KBM-7 (cell line): ENCODE data around the gene ABR.

ENCODE experiments used
- DNase-seq: peaks from one replicate; pipeline ENCODE4 v3.0.0-alpha.2; 2015
- in situ Hi-C: fragments of 300-500 bp; cut with MboI; formaldehyde crosslinking; loops from 2 replicates; pipeline ENCODE4 v1.14.3; 2020; ENCODE audit warnings: low sequenced_read_pairs, low pct_unique_long_range_greater_than_20kb, mixed read lengths

ABR gene

GRCh38 chr17:1029922-1030644 is 149.7 kb downstream of the ABR start:
- in situ Hi-C loops: no loop called here
- no peak for DNase-seq

GRCh38 chr17:1029196-1029921 is 150.4 kb downstream of the ABR start:
- no peak for DNase-seq
- in situ Hi-C loops: no loop called here

- DNase-seq: no peak
- in situ Hi-C loops: no loop called here
These were observed 152.7 kb downstream of the ABR start for GRCh38 chr17:1027044-1027443.

DNA sequence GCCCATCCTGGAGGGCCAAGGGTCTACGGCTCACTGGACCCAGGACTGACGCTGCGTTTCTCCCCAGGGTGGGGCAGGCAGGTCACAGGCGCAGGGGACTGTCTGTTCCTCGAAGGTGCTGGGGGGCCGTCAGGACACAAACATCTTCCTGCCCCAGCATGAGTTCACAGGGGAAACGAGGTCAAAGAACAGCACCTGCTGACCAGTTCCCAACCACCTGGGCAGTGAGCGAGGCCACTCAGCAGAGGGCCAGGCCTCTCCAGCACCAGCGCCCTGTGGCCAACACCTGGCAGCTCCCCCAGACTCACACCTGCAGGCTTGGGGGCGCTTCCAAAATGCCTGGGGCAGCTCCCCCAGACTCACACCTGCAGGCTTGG is 153.2 kb downstream of the ABR start:
- in situ Hi-C loops: no loop called here
- no peak for DNase-seq

- DNase-seq: no peak
- in situ Hi-C loops: no loop called here
These were observed 153.8 kb downstream of the ABR start for GRCh38 chr17:1025733-1026598.

- DNase-seq: no peak
- in situ Hi-C loops: no loop called here
These were observed 155.7 kb downstream of the ABR start for GRCh38 chr17:1024076-1024475.

DNA sequence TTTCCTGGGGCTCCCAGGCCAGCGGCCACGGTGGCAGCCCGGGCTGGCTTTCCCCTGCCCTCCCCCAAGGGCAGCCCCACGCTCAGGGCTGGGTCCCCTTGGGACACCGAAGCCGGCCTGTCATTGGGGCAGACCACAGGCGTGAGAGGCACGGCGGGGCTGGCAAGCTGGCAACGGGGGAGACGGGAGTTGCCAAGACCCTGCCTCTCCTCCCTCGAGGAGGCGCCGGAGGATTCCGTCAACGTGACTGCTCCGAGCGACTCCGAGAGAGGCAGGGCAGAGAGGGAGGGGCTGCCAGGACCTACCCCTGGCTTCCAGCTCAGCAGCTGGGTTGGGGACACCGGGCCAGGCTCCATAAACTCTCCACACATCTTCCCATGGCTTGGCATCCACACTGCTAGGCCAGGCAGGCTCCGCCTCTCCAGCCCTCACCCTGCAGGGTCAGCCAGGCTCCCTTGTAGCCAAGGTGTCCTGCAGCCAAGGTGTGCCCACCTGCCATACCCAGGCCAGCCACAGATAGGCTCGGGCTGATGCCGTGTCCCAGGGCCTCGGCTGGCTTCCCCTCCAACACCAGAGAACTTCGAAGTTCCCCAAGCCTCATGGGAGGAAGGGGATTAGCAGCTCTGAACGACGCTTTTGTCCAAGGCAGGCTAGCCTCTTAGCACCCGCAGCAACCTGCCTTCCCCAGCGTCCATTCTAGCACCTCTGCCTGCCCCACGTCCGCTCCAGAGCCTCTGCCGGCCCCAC is 157.3 kb downstream of the ABR start:
- no peak for DNase-seq
- in situ Hi-C loops: no loop called here

DNA sequence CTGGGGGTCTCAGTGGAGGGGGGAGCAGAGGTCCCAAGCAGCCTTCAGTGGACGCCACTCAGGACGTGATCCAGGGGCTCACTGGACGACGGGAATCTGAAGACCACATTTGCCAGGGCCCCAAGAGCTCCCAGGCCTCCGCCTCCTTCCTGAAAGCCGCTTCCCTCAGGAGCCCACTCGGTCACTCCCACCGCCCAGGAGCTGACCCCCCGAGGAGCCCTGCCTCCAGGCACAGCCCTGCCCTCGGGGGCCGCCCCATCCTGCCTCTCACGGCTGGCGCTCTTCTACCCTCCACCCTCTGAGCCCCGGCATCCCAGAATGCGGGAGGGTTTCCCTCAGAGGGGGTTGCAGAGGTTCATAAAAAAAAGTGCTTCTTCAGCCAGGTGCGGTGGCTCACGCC is 158.6 kb downstream of the ABR start:
- in situ Hi-C loops: no loop called here
- no peak for DNase-seq

DNA sequence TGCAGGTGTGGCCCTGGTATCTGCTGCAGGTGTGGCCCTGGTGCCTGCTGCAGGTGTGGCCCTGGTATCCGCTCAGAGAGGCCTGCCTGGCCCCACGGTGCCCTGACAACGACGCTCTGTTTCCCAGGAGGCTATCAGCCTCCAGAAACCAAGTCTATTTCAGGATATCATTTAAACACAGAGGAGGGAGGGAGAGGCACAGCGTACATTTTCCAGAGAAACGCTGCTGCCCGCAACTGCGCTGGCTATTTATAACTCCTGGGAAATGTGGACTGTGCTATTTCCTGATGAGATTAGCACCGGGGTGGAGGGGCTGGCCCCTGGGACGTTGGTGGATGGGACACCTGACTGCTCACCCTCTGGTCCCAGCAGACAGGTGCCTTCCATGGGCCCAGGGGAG is 160.3 kb downstream of the ABR start:
- in situ Hi-C loops: no loop called here

DNA sequence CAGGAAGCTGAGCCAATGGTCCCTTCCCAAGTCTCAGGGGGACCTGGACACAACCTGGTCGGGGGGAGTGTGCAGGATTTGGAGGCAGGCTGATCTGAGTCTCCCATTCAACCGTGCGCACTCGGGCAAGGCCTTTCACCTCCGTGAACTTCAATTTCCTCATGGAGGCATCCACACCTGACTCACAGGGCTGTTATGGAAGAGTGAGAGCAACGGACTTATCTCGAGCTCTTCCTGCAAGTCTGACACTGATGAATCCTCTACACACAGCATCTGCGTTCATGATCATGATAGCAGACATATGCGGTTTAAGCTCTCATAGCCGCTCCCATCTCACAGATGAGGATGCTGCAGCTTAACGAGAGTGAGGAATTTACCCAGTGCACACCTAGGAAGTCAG is 161.2 kb downstream of the ABR start:
- DNase-seq: no peak
- in situ Hi-C loops: no loop called here

More for the DNA sequence above, 160.3 kb downstream of the ABR start:
- no peak for DNase-seq

- in situ Hi-C loops: no loop called here
- no peak for DNase-seq
These were observed 166.1 kb downstream of the ABR start for GRCh38 chr17:1013729-1014090.

DNA sequence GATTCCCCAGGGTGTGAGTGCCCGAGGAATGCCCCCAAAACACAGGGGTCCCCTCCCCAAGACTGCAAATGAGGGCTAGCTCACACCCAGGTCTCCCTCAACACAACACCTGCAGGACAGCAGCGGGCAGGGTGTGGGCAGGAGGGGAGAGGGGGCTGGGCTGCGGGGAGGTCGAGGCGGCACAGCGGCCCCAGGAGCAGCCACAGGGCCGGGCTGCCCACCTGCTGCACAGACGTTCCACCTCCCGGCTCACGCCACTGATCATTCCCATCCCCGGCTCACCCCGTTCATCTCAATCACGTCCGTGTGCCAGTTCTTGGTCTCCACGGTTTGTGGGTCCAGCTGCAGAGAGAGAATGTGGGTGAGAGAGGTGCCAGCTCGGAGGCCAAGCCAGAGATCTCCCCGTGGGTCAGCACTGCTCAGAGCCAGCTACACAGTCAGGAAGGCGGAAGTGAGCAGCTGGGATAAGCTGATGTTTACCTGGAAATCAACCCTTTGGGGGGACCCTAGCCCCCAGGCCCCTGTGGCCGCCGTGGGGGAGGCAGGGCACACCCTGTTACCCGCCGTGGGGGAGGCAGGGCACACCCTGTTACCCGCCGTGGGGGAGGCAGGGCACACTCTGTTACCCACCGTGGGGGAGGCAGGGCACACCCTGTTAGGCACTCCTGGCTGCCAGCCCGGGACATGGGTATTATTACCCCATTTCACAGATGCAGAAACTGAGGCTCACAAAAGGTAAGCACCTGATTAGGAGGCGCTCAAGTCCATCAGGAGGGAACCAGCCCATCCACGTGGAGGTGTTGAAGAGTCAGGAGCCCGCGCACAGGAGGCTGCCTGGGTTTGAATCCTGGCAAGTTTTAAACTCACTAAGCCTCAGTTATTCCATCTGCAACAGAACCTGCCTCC is 166.7 kb downstream of the ABR start:
- no peak for DNase-seq
- in situ Hi-C loops: no loop called here

DNA sequence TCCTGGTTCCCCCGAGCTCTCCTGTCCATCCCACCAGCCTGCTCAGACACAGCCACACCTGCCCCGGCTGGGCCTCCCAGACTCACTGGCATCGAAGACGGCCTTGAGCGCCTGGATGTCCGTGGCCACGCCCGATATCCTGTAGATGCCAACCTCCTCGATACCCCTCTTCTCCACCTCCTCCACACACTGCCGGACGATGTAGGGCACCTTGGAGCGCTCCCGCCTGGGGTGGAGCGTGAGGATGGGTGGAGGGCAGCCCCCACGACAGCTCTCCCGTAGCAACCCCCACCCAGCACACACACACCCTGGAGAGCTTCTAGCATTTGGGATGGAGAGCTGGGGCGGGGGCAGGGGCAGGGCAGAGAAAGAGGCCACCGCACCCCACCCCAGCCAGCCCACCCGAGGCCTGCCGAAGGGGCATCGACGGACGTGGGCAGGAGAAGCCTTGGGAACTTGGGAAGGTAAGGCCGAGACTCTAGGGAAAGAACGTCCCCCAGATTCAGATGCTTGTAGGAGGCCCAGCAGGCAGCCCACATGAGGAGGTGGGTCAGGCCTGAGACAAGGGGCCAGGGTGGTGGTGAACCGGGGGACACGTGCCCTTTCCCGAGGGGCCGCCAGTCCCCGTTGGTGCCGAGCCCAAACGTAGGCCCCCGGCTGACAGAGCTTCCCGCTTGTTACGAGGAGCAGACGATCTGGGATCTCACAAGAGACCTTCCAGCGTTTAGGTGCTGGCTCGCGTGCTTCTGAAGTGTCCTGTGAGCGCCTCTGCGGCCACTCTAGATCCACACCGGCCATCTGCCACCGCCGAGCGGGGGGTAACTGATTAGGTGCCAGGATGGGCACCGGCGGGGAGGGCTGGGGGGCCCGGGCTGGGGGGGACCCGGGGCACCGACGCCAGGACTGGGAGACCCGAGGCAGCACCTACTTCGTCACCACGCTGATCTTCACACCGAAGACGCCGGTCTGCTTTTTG is 167.7 kb downstream of the ABR start:
- in situ Hi-C loops: no loop called here
- DNase-seq: no peak

DNA sequence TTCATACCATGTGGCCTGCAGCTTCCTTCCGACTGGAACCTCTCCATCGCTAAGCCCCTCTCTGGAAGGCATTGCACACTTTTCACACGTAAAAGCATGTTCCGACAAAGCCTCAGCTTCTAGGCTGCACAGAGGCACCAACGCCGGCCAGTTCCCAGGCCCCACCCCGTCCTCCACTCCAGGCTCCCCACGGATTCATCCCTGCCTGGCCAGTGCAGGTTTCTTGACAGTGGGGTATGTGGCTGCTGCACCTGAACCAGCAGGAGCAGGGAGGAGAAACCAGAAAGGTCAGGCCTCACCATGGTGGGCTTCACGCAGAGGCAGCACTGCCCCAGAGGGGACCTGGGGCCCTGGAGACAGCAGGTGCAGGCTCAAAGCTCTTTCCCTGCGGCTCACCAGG is 168.6 kb downstream of the ABR start:
- in situ Hi-C loops: no loop called here
- DNase-seq: no peak

DNA sequence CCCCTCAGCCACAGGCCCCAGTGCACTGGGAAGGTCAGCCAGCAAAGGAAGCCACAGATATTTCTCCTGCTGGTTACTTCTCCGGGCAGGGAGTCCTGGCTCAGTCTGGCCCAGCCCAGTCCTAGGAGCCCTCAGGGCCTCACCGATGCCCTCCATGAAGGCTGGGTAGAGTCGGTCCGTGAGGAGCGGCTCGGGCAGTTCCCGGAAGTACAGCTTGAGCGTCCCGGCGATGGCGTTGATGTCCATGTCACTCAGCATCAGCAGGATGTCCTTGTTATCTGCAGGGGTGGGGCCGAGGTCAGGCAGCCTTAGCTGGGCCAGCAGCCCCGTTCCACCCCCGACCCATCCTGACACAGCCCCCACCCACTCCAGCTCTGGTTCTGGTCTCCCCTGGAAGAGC is 169.2 kb downstream of the ABR start:
- in situ Hi-C loops: no loop called here
- DNase-seq: no peak

- in situ Hi-C loops: no loop called here
- DNase-seq: no peak
These were observed 169.7 kb downstream of the ABR start for GRCh38 chr17:1010086-1010450.

DNA sequence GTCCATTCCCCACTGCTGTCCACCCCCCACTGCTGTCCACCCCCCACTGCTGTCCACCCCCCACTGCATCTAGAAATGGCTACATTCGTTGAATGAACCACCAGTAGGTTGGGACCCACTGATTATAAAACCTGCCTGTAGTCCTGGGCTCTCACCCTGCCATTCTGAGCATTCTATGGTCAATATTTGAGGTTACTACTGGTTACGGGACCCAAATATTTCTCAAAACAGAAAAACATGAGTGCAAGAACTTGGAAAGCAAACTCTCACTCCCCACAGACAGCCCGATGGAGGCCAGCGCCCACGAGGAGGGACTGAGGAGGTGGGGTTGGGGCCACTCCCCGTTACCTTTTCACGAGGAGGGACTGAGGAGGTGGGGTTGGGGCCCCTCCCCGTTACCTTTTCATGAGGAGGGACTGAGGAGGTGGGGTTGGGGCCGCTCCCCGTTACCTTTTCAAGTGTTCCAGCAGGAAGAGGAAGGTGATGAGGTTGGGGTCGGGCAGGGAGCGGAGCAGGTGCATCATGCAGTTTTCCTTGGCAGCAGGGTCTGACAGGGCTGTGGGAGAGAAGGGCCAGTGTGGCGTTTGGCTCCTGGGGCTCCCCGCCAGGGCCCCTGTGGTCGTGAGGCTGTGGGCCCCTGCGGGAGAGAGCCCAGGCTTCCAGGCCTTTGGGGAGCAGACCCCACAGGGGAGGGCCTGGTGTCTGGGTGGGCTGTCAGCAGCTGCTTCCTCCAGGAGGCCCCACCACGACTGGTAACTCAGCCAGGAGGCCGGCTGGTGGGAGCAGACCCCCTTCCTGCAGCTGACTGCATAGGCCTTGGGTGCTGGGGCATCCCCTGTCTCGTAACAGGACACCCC is 170.3 kb downstream of the ABR start:
- in situ Hi-C loops: no loop called here
- no peak for DNase-seq
